SK-N-MC (cell line): Measurements from ENCODE around the gene MCF2L.

Experiments
- EZH2 ChIP-seq: fragments of 200-600 bp; sonication (generic); IDR thresholded peaks from one replicate; pipeline ENCODE4 v1.6.1; 2017; ENCODE audit warnings: antibody characterized with exemption
- POLR2AphosphoS5 ChIP-seq: IDR thresholded peaks from 2 replicates; pipeline ENCODE4 v1.6.1; 2012; ENCODE audit warnings: mild to moderate bottlenecking, low read depth, low read length, borderline replicate concordance

GRCh38 chr13:113004126-113004525 is 35.1 kb downstream of the MCF2L start:
- TF ChIP-seq POLR2AphosphoS5 = no peak
- TF ChIP-seq EZH2 = no peak
